CD4-positive, alpha-beta T cell treated with Interleukin-4 for 1 hour (primary cell): Measurements from ENCODE around the gene RNF126.
A peak's percentile ranks its signal among the peaks of the same experiment; 100 is the strongest.
"Not testable (repeated sequence)": the region's sequence is repeated elsewhere in the genome, so short reads cannot be mapped to it uniquely, and the experiment has no call there.

Experiments used
- DNase-seq, 2 donors: peaks; one replicate each; pipeline ENCODE4 v3.0.0-alpha.2; 2020 to 2022

The RNF126 gene

GRCh38 chr19:645912-646778, 16.9 kb downstream of the RNF126 start:
- no peak for DNase-seq

GRCh38 chr19:644789-645188, 18.2 kb downstream of the RNF126 start:
- DNase-seq: no peak

GRCh38 chr19:644363-644762, 18.7 kb downstream of the RNF126 start:
- no peak for DNase-seq

- no peak for DNase-seq
Observed at GRCh38 chr19:643736-644135, 19.3 kb downstream of the RNF126 start.

- DNase-seq: no peak
Observed at GRCh38 chr19:642767-643727, 20.0 kb downstream of the RNF126 start.

- DNase-seq: no peak
Observed at GRCh38 chr19:641702-642101, 21.3 kb downstream of the RNF126 start.

GRCh38 chr19:640606-641189, 22.3 kb downstream of the RNF126 start:
- no peak for DNase-seq

GRCh38 chr19:640161-640558, 22.9 kb downstream of the RNF126 start:
- no peak for DNase-seq

GRCh38 chr19:639253-640160, 23.5 kb downstream of the RNF126 start, which contains the start of gene FGF22:
TSS of gene FGF22 (plus strand) at chr19:639879. CDS start at chr19:639926, 47 bp downstream.
- peak; percentile 92 to 96 for DNase-seq

GRCh38 chr19:638906-639252, 24.1 kb downstream of the RNF126 start:
- no peak for DNase-seq

GRCh38 chr19:634975-635652, 27.9 kb downstream of the RNF126 start:
- DNase-seq: no peak

GRCh38 chr19:633786-634639, 29.0 kb downstream of the RNF126 start:
- DNase-seq: no peak

GRCh38 chr19:633068-633785, 29.8 kb downstream of the RNF126 start, which contains the start of gene POLRMT:
TSS of gene POLRMT (minus strand) at chr19:633537. CDS start at chr19:633512, 25 bp downstream.
- peak; percentile 98 to 99 for DNase-seq

- DNase-seq: no peak
Observed at GRCh38 chr19:632579-633067, 30.4 kb downstream of the RNF126 start.

GRCh38 chr19:629961-630714, 32.9 kb downstream of the RNF126 start:
- DNase-seq: no peak

GRCh38 chr19:629515-629914, 33.5 kb downstream of the RNF126 start:
- not testable (repeated sequence) for DNase-seq

- DNase-seq: no peak
Observed at GRCh38 chr19:628168-628567, 34.8 kb downstream of the RNF126 start.

- DNase-seq: not testable (repeated sequence)
Observed at GRCh38 chr19:626566-626965, 36.4 kb downstream of the RNF126 start.

GRCh38 chr19:625257-625656, 37.8 kb downstream of the RNF126 start:
- no peak for DNase-seq
